ENCODE results near the gene CNOT3.

The CNOT3 gene

GRCh38 chr19:54123682-54124081, 13.9 kb upstream of the CNOT3 start:
- no peak for DNase-seq

- DNase-seq, result no peak
Measured at GRCh38 chr19:54124393-54124792, 13.2 kb upstream of the CNOT3 start.

- DNase-seq, result no peak
Measured at GRCh38 chr19:54125713-54126112, 11.8 kb upstream of the CNOT3 start.

GRCh38 chr19:54127688-54128440, 9.7 kb upstream of the CNOT3 start:
- no peak for DNase-seq

GRCh38 chr19:54128441-54128725, 9.2 kb upstream of the CNOT3 start:
- no peak for DNase-seq

- no peak for DNase-seq
Measured at GRCh38 chr19:54128796-54129616, 8.6 kb upstream of the CNOT3 start.

GRCh38 chr19:54129617-54129996, 8.0 kb upstream of the CNOT3 start:
- DNase-seq, result no peak

- DNase-seq, result peak; percentile 52 to 54
Measured at GRCh38 chr19:54133312-54133956, 4.1 kb upstream of the CNOT3 start.

- DNase-seq, result no peak
Measured at GRCh38 chr19:54133957-54134590, 3.5 kb upstream of the CNOT3 start.

GRCh38 chr19:54136086-54136863, 1.3 kb upstream of the CNOT3 start:
- DNase-seq, result no peak

- peak; percentile 99 to 100 for DNase-seq
Measured at GRCh38 chr19:54136864-54137698, 481 bp upstream of the CNOT3 start.

- no peak for DNase-seq
Measured at GRCh38 chr19:54138489-54139256, 1.1 kb downstream of the CNOT3 start.

GRCh38 chr19:54141356-54141755, 3.8 kb downstream of the CNOT3 start:
- no peak for DNase-seq

GRCh38 chr19:54142166-54142780, 4.7 kb downstream of the CNOT3 start:
- no peak for DNase-seq

GRCh38 chr19:54145541-54146158, 8.1 kb downstream of the CNOT3 start:
- no peak for DNase-seq

- no peak for DNase-seq
Measured at GRCh38 chr19:54147676-54148075, 10.1 kb downstream of the CNOT3 start.

GRCh38 chr19:54148158-54148557, 10.6 kb downstream of the CNOT3 start:
- DNase-seq, result no peak

GRCh38 chr19:54149021-54149812, 11.7 kb downstream of the CNOT3 start:
- no peak for DNase-seq
